ENCODE measurements around the gene EDA. TPM values are rescaled to one million over a fixed set of nuclear protein-coding genes. Genes with fewer than 3 reads are reported as not detected.

EDA gene
- total RNA-seq, 1 donor from 2014 or later: 2.0 TPM

DNA sequence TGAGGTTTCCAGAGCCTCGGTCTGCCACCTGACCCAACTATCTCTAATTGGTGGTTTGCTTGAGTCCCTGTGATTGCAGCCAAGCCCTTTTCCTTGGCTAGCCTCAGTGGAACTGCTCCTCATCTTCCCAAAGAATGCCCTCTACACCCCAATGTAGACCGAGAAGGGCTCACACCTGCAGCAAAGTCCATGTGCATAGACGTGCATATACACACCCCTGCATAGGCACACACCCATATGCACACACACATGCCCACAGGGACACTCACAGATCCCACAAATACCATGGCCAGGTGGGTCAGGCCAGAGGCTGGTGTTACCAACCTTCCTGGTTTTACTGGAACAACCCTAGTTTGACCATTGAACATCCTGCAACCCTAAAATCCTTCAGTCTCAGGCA is 433.5 kb downstream of the EDA start:
- no peak for FAIRE-seq
- DNase-seq (ENCODE audit: low spot score in 2 of 2): no peak

DNA sequence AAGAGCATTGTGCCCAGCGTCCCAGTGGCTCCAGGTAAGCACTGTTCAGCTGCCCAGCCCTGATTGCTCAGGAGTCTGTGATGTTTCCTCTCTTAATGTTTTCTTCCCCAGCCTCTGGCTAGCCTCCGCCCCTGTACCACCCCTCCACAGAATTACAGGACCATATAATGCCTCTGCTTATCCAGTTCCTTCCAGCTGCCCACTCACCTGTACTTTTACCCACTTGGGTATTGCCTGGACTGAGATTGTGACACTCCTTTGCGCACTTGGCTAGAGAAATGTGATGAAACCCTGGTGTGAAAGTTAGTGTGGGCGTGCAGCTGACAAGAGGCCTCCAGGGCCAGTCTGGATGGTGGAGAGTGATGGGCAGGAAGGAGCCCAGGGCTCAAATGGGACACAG is 434.0 kb downstream of the EDA start, which contains the start of gene AWAT2:
Gene AWAT2 (minus strand): TSS at position 14 of the 400 bp plus-strand sequence. CDS start 6 bp downstream, at position 8.
- no peak for FAIRE-seq

DNA sequence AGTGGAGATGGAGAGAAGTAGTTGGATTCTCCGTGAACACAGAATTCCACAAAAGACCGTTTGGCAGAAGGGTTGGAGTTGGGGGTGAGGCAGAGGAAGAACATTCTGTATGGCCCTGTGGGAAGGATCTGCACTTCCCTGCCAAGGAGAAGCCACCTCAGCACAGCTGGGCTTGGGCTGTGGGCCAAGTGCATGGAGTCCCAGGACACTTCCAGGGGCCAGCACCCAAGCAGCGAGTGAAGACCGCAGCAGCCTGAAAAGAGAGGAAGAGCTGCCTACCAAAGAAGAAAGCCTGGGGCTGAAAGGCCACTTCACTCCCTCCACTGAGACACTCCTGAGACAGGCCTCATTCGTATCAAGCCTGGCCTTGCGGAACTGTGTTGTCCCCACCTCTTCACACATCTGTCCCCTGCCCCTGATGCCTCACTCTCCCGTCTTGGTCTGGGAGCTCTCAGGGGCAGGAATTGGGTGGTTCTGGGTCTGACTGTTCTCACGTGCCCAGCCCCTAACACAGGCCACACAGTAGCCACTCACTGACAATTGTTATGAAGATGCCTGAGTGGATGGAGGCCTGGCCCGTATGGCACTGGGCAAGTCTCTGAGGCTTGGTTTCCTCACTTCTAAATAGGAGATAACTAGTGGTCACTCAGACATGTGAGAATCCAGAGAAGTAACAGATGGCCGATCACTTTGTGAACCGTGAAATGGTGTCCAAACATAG is 437.1 kb downstream of the EDA start:
- FAIRE-seq: no peak
- no peak for DNase-seq (ENCODE audit: low spot score in 2 of 2)

More for the DNA sequence above, 434.0 kb downstream of the EDA start, which contains the start of gene AWAT2:
- DNase-seq (ENCODE audit: low spot score in 2 of 2): no peak

DNA sequence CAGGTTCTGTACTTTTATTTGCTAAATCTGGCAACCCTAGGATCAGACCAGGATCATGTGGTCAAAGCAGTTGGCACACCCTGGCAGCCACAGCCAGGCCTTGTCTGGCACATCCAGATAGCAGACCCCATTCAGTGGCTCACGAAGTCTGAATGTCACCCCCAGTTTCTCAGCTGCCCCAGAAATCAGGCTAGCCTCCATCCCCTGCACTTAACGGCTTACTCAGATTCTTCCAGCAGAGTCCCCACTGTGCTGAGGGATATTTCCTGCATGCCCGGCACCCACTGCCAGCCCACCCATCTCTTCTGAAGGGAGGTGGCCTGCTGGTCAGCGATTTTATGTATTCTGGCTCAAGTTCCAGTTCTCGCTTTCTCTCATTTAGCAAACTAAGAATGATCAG is 438.5 kb downstream of the EDA start:
- FAIRE-seq: no peak
- DNase-seq (ENCODE audit: low spot score in 2 of 2): no peak

DNA sequence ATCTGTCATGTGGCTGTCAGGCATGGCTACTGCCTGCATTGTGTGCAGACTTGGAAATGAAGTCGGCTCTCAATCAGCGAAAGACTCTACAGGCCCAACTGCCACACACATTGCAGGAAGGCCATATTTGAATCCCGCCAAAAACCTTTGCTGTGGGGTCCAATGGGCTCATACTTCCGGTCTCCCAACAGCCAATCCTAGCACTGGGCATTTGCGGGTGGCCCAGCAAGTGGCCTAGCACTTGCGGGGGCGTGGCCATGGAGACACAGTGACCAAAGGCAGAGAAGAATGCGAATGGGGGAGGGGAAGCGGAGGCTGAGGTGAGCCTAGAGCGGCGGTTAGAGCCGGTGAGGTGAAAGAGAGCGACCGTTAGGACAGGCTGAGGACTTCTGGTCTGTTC is 446.2 kb downstream of the EDA start, which contains the start of gene OTUD6A:
Gene OTUD6A (plus strand): TSS at position 382 of the 400 bp plus-strand sequence. CDS start 68 bp downstream, outside the sequence.
- DNase-seq (ENCODE audit: low spot score in 2 of 2) (no peak), FAIRE-seq (no peak)

DNA sequence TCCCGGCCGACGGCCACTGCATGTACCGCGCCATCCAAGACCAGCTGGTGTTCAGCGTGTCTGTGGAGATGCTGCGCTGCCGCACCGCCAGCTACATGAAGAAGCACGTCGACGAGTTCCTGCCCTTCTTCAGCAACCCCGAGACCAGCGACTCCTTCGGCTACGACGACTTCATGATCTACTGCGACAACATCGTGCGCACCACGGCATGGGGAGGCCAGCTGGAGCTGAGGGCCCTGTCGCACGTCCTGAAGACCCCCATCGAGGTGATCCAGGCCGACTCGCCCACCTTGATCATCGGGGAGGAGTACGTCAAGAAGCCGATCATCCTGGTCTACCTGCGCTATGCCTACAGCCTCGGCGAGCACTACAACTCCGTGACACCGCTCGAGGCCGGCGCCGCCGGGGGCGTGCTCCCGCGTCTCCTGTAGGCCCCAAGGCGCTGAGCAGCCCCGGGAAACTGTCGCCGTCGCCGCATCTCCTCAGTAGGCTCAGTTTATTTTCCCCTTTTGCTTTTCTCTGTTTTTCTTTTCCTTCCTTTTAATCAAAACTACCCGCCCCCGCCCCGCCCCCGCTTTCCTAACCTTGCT is 447.1 kb downstream of the EDA start:
- FAIRE-seq (no peak), DNase-seq (ENCODE audit: low spot score in 2 of 2) (no peak)

DNA sequence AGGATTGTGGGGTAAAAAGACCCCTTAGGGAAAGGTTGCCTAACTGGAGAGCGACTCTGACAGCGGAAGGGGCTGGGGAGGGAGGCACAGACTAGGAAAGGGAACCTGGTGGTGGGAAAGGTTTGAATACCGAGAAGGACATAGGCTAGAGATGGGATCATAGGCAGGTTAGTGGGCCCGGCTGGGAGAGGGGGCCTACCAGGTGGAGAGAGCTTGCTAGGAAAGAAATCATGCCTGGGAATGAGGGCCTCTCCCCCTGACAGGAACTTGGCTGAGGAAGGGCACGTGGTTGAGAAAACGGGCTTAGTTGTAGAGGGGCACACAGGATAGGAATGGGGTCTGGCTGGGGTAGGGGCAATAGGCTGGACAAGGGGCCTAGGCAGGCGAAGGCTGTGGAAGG is 450.7 kb downstream of the EDA start:
- no peak for FAIRE-seq
- DNase-seq (ENCODE audit: low spot score in 2 of 2): no peak

DNA sequence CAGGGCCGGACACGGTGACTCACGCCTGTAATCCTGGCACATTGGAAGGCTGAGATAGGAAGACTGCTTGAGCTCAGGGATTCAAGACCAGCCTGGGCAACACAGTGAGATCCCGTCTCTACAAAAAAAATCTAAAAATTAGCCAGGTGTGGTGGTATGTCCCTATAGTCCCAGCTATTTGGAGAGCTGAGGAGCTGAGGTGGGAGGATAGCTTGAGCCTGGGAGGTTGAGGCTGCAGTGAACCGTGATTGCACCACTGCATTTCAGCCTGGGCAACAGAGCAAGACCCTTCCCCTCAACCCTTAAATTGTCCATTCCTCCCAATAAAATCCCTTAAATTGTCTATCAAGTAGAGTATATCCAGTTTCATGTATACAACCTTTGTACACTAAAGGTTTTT is 463.4 kb downstream of the EDA start:
- FAIRE-seq (no peak), DNase-seq (ENCODE audit: low spot score in 2 of 2) (no peak)

DNA sequence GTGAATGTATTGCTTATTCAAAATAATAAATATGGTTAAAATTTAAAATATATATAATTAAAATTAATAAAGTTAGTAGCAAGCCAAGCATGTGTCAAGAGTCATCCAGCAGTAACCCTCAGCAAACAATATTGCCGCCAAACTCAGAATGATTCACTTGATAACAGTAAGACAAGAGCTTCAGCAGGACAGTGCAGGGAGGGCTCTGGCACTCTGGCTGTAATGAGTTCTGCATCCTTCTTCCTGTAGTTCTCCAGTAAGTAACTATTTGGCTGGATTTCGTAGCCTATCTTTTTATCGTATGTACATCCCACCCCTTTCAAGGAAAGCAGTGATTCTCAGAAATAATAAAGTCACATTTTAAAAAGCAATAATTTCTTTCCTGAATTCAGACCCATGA is 464.0 kb downstream of the EDA start:
- DNase-seq (ENCODE audit: low spot score in 2 of 2): no peak
- no peak for FAIRE-seq

DNA sequence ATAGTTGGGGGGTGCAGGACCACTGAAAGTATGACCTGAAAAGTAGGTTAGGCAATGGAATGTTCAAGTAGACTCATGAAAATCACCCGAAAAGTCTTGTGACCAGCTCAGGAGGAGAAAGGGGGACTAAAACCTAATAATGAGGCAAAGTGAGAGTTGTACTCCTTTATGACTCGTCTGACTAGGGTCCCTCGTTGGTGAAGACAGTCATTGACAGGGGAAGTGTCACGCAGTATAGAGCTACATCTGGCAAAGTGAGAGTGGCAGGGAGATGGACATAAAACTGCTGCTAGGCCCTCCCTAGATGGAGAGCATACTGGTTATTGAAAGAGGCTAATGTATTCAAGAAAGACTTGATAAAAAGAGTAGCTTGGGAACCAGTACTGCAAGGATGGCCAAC is 466.8 kb downstream of the EDA start:
- no peak for DNase-seq (ENCODE audit: low spot score in 2 of 2)
- FAIRE-seq: no peak

DNA sequence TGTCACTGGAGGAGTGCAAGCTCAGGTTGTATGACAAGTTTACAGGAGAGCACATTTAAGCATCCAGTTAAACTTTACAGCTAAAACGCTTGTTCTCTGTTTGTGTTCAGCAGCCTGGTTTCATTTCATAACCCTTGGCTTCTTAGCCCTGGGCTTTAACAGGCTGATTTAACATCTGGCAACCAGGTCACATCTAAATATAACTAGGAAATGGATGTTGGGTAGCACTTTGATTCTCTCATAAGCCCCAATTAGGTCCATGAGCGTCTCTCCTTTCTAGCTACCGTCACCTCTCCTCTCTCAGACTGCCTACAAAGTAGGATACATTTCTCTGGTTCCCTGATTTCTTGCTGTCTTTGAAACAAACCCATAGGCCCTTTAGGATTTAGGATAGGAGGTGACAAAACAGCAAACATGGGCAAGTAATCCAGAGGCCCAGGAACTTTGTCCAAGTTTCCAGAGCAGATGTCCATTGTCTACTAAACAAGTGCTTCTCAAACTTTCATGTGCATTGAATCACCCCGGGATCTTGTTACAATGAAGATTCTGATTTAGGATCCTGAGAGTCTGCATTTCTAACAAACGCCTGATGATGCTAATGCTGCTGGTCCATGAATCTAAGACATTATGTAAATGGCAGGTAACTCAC is 468.8 kb downstream of the EDA start:
- FAIRE-seq (no peak), DNase-seq (ENCODE audit: low spot score in 2 of 2) (no peak)

DNA sequence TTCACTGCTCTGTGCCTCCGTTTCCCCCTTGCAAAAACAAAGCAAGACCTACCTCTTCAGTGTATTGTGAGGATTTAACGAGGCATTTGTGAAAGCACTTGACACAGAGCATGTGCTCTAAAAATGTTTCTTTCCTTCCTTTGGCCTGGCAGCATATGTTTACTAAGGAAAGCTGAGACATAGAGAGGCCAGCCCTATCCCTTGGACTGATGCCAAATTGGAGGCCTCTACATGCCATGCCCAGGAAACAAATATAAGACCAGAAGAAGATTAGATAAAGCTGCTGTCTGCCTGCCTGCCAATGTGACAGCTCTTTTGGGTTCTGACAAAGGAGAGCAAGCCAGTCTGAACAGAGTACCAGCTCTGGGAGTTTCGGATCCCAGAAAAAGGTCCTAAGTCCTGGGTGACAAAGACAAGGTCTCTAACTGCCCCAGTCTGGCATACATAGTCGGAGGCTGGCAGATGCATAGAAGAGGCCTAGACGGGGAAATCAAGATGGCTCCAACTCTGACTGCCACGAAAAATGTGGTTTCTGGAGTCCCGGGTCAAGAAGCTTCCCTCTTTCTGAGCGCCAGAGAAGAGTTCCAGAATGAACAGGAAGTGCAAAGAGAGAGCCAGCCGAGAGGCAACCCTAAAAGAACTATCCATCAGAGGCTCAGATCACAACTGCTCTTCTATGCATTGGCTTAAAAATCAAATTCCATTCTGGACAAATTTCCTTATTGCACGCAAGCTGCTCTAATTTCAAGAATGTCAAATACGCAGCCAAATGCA is 472.1 kb downstream of the EDA start:
- FAIRE-seq: no peak
- no peak for DNase-seq (ENCODE audit: low spot score in 2 of 2)

DNA sequence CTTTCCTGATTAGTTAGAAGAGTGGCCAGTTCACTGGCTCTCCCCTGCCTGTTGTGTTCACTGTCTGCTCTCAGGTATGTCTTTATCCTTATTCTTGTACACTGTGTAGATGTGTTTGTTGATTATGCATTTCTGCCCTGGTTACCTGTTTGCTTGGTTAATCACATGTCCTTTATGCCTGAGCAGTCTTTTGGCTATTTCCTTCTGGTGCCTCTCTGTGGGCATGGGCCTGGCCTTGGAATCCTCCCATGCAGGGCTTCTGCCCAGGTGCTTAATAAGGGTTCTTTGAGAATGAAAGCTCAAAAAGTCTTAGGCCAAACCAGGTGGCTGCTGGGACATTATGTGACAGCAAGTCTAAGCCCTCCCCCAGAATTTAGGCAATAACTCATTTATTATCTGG is 472.8 kb downstream of the EDA start:
- FAIRE-seq: no peak
- no peak for DNase-seq (ENCODE audit: low spot score in 2 of 2)

Small RNAs within 50 kb of the gene (small RNA-seq; reads per million reads assigned to genes)
- 0.99 reads per million, percentile 65 among the genes with 10 or more reads in this experiment for gene MIR676
- gene RF00012: not detected

Other genes with a start within 250 kb of the EDA start
- 2.0 TPM for gene NALF2, start 111.8 kb upstream of the EDA start, total RNA-seq